SK-N-MC (cell line): ENCODE measurements around the gene P4HA2.
A peak's percentile ranks its signal among the peaks of the same experiment; 100 is the strongest.

Experiments
- DNase-seq: peaks from one replicate; pipeline ENCODE4 v3.0.0-alpha.2; 2011; ENCODE audit warnings: low read depth, low spot score
- H3K27ac ChIP-seq: fragments of 200-600 bp; sonication (generic); 2 replicates; pipeline ENCODE4 v1.5.1; 2016; ENCODE audit warnings: mixed run types
- H3K36me3 ChIP-seq: fragments of 200-600 bp; sonication (generic); 2 replicates; pipeline ENCODE4 v1.6.1; 2017; ENCODE audit warnings: antibody characterized with exemption, low read length, mixed read lengths; ENCODE audit not compliant: insufficient read depth
- H3K4me3 ChIP-seq: fragments of 200-600 bp; sonication (generic); 2 replicates; pipeline ENCODE4 v1.5.1; 2016
- H3K9ac ChIP-seq: fragments of 200-600 bp; sonication (generic); 2 replicates; pipeline ENCODE4 v1.8.0; 2017; ENCODE audit warnings: mixed run types, mixed read lengths; ENCODE audit not compliant: insufficient read length
- H3K9me3 ChIP-seq: fragments of 200-600 bp; sonication (generic); 2 replicates; pipeline ENCODE4 v1.6.1; 2017; ENCODE audit warnings: low read depth, mild to moderate bottlenecking, antibody characterized with exemption, low read length, moderate library complexity, mixed read lengths
- EZH2 ChIP-seq: fragments of 200-600 bp; sonication (generic); IDR thresholded peaks from one replicate; pipeline ENCODE4 v1.6.1; 2017; ENCODE audit warnings: antibody characterized with exemption
- FOXP2 ChIP-seq: optimal IDR thresholded peaks from 2 replicates; pipeline ENCODE3; 2011; ENCODE audit warnings: mild to moderate bottlenecking, moderate library complexity; ENCODE audit not compliant: insufficient read depth; ENCODE audit errors: extremely low read length, control extremely low read depth
- POLR2AphosphoS5 ChIP-seq: IDR thresholded peaks from 2 replicates; pipeline ENCODE4 v1.6.1; 2012; ENCODE audit warnings: mild to moderate bottlenecking, low read depth, low read length, borderline replicate concordance

P4HA2 gene

GRCh38 chr5:132227485-132228240 lies at the start of gene P4HA2:
TSS of gene P4HA2 (minus strand) at chr5:132227853. CDS start at chr5:132218626, 9,227 bp downstream.
- Histone ChIP-seq H3K4me3 (peak within 1 kb of the TSS; percentile 74), H3K27ac (no peak within 1 kb of the TSS), H3K9me3 (no peaks in the 10 kb centered on the region), H3K36me3 (no peaks in the 10 kb centered on the region), H3K9ac (no peak within 1 kb of the TSS)
- no peak for TF ChIP-seq EZH2
- TF ChIP-seq POLR2AphosphoS5: no peak
- TF ChIP-seq FOXP2: no peak
- no peak for DNase-seq

DNA sequence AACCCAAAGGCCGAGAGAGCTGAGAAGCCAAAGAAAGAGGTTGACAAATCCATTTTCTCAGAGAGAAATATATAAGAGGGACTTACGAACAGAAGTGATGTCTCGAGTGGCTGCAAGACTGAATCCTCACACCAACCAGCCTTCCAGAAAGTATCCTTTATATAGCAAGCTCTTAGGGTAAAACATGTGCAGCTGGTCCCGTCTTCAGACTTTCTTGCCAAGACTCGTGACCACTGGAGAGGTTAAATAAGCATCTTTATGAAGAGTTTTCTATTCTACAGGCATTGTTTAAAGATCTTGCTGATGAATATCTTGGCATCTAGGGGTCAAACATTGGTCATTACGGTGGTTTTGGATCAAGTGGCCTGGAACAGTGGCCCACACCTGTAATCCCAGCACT lies 49.6 kb upstream of the P4HA2 start:
- Histone ChIP-seq H3K36me3 (no peaks in the 10 kb centered on the region), H3K9me3 (no peaks in the 10 kb centered on the region), H3K4me3 (no peak overlapping the region), H3K9ac (no peak overlapping the region), H3K27ac (no peak overlapping the region)
- DNase-seq: no peak
- TF ChIP-seq POLR2AphosphoS5 (no peak), EZH2 (no peak), FOXP2 (no peak)

DNA sequence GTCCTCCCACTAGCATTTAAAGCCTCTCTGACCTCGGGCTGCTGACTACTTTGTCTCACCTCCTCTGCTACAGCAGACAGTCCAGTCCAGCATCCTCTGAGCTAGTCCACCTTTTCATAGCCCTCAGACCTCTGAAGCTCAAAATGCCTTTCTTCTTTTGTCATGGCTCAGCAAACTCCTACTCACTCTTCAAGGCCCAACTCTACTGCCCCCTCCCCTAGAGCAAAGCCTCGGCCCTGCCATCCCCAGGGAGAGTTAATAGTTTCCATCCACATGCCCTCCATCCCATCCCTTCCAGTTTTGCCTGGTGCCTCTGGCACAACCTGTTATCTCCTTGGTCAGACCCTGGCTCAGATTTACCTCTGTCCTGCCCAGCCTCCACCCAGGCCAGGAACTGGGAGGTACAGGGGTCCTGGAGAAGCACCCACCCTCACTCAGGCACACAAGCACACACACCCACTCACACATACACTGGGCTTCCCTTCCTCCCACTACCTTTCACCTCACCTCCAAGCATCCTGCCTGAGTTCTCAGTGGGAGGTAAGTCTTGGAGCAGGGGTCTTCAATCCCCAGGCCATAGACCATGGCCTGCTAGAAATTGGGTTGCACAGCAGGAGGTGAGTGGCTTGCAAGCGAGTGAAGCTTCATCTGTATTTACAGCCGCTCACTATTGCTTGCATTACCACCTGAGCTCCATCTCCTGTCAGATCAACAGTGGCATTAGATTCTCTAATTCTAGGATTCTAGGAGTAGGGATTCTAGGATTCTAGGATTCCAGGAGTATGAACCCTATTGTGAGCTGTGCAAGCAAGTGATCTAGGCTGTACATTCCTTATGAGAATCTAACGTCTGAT lies 47.9 kb upstream of the P4HA2 start:
- Histone ChIP-seq H3K4me3 (no peak overlapping the region), H3K27ac (no peak overlapping the region), H3K9ac (no peak overlapping the region), H3K9me3 (no peaks in the 10 kb centered on the region), H3K36me3 (no peaks in the 10 kb centered on the region)
- DNase-seq: no peak
- TF ChIP-seq FOXP2 (no peak), POLR2AphosphoS5 (no peak), EZH2 (no peak)

DNA sequence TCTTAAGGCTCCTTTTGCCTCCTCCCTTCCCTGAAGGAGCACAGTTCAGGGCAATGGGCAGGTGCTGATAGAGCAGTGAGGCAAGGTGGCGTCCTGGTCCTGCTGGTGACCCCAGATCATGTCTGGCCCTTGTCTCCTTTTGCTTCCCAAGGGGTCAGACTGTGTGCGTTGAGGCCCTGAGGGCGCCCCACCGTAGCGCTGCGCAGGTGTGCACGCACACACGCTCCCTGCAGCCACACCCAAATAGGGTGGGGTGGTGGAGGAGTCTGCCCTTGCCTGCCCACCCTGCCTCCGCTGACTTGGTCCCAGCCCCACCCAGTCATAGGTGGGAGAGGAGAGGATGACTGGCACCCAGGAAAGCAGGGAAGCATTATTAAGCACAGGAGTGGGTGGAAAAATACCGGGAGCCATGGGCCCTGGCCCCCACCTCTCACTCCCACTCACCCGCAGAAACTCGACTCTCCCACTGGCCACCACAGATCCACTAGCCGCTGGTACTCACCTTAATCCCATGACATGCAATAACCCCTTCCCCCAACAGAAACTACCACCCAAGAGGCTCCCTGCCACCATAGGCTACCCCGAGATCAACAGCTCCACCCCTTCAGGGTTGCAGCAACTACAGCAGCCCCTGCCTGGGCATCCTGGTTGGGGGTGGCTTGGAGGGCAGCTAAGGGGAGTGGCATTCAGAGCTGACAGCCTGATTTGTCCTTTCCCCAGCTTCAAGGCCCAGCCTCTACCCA lies 46.6 kb upstream of the P4HA2 start:
- H3K27ac ChIP-seq: no peak overlapping the region
- no peaks in the 10 kb centered on the region for H3K36me3 ChIP-seq
- no peak for TF ChIP-seq FOXP2
- TF ChIP-seq POLR2AphosphoS5: no peak
- no peak for TF ChIP-seq EZH2
- no peaks in the 10 kb centered on the region for H3K9me3 ChIP-seq
- DNase-seq: no peak
- H3K4me3 ChIP-seq: no peak overlapping the region
- no peak overlapping the region for H3K9ac ChIP-seq

DNA sequence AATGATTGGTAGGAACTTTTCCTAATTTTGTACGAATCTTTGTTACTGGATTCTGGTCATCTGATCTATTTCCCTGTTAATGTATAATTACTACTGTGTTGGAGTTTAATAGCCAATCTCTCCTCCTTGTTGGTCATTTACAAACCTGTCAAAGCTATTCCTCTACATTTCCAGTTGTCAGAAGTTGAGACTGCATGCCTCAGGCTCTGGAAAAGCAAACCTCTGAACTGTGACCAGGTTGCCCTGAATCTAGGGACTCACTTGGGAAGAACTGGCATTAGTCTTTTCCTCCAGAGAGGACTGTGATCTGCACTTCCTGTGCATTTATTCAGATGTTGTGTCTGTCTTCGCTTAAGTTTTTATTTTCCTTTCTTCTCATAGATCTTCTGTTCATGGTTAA lies 46.0 kb upstream of the P4HA2 start:
- Histone ChIP-seq H3K9ac (no peak overlapping the region), H3K36me3 (no peaks in the 10 kb centered on the region), H3K27ac (no peak overlapping the region), H3K4me3 (no peak overlapping the region), H3K9me3 (no peaks in the 10 kb centered on the region)
- TF ChIP-seq POLR2AphosphoS5 (no peak), FOXP2 (no peak), EZH2 (no peak)
- DNase-seq: no peak

DNA sequence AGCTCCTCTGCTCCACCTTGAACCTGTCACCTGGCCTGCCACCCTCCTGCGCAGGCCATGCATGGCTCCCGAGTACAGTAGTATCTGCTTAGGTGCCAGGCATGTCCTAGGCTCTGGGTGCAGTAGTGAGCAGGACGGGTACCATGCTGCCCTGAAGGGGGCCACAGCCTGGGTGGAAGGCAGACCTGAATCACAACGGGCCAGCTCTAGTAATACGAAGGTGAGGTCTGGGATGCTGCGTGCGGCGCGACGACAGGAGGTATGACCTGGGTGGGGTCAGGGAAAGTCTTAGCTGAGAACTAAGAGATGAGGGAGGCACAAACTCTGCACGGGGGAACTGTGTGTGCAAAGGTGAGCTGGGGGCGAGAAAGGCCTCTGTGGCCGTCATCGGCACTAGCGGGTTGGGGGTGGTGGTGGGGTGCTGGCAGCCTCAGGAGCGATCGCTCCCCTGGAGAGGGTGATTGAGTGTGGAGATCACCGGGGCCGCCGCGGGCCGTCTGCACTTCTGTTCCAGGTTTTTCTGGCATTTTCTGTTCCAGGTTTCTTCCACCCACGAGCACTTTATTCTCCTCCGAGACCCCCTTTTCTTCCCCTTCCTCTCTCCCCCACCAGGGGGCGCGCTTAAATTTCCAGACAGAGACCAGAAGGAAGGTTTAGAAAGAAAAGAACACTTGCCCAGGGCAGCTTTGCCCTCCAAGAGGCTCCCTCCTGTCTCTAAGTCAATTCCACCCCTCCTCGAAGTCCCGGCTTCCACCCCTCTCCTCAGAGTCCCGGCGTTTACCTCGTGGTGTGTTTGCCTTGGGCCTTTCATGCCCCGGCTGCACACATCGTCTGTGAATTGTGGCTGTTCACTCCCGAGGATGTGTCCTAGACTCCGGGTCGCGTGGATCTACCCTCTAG lies 44.9 kb upstream of the P4HA2 start:
- DNase-seq: no peak
- Histone ChIP-seq H3K9ac (no peak overlapping the region), H3K27ac (no peak overlapping the region), H3K36me3 (no peaks in the 10 kb centered on the region), H3K9me3 (no peaks in the 10 kb centered on the region), H3K4me3 (no peak overlapping the region)
- TF ChIP-seq POLR2AphosphoS5 (no peak), FOXP2 (no peak), EZH2 (no peak)

- no peak overlapping the region for H3K9ac ChIP-seq
- no peak overlapping the region for H3K4me3 ChIP-seq
- TF ChIP-seq POLR2AphosphoS5 (no peak), EZH2 (no peak), FOXP2 (no peak)
- no peak overlapping the region for H3K27ac ChIP-seq
- H3K9me3 ChIP-seq: no peaks in the 10 kb centered on the region
- no peak for DNase-seq
- no peaks in the 10 kb centered on the region for H3K36me3 ChIP-seq
Observed at GRCh38 chr5:132271251-132272246, 43.9 kb upstream of the P4HA2 start.
